Measurements from ENCODE around the gene VN1R4. TPM values are rescaled to one million over a fixed set of nuclear protein-coding genes. Genes with fewer than 3 reads are reported as not detected.
"Not testable (repeated sequence)": the region's sequence is repeated elsewhere in the genome, so short reads cannot be mapped to it uniquely, and the experiment has no call there.

VN1R4 gene
- polyA plus RNA-seq (2011; rRNA removed) (not detected in 2 replicates), polyA plus RNA-seq (2017; fragmentation: RNase III; extraction: RNeasy Plus Mini Kit Qiagen cat#74134 plus additional on column Dnase treatment) (not detected in 3 replicates), polyA minus RNA-seq (2011; rRNA and poly(A)+ RNA removed) (not detected in 2 replicates)
- polyA plus RNA-seq (2012; cell fraction: cytosol; rRNA removed) = not detected in 2 replicates
- polyA plus RNA-seq (2012; cell fraction: nucleus; rRNA removed) = not detected in 2 replicates

GRCh38 chr19:53267623-53268022 is at the start of gene VN1R4:
TSS of gene VN1R4 (minus strand) at chr19:53267723. CDS start at chr19:53267665, 58 bp downstream.
- peaks cover 32% of the 10 kb centered on the region; the same call in 2 of the 3 replicates for H3K9me3 ChIP-seq
- POLR2A ChIA-PET; H3K4me3 ChIP-seq; ATAC-seq; DNase-seq (ENCODE audit: low read depth in 1 of 2, low spot score in 1 of 2); H3K4me1 ChIP-seq; CTCF ChIA-PET; H3K27ac ChIP-seq; H3K4me2 ChIP-seq: not testable (repeated sequence)
- peak; percentile 18 for FAIRE-seq
- 5% methylated on average over 5 of the region's 5 CpGs for WGBS (ENCODE audit: missing lambda C conversion rate)

GRCh38 chr19:53311897-53312296 is 44.4 kb upstream of the VN1R4 start:
- TF ChIP-seq ZC3H11A (IDR thresholded peaks at IDR 0.05) = no peak
- TF ChIP-seq GATA3 (IDR thresholded peaks at IDR 0.05; ENCODE audit: borderline replicate concordance) = no peak
- TF ChIP-seq SMC3 (IDR thresholded peaks at IDR 0.05) = no peak
- TF ChIP-seq NFE2L2 (conservative IDR thresholded peaks at IDR 0.05; ENCODE audit: low read length) = no peak
- no peak for TF ChIP-seq CHD2 (IDR thresholded peaks at IDR 0.05; ENCODE audit: low read length, partially characterized antibody)
- no peak for TF ChIP-seq HES2 (IDR thresholded peaks at IDR 0.05)
- TF ChIP-seq PBX3 (IDR thresholded peaks at IDR 0.05) = no peak
- no peak for TF ChIP-seq RARB (CRISPR knock-in tag; IDR thresholded peaks at IDR 0.05)
- no peak for TF ChIP-seq BHLHE40 (IDR thresholded peaks at IDR 0.05; ENCODE audit: low read depth, low read length)
- Histone ChIP-seq H3K27ac (no peak overlapping the region), H3K9me3 (peaks cover 49% of the 10 kb centered on the region), H3K4me1 (no peaks in the 10 kb centered on the region), H3K4me2 (no peak overlapping the region), H3K4me3 (no peak overlapping the region)
- POLR2A ChIA-PET = no interaction called here
- ATAC-seq (no peak), FAIRE-seq (no peak), DNase-seq (ENCODE audit: low read depth in 1 of 2, low spot score in 1 of 2) (no peak)
- 19% methylated on average over 12 of the region's 12 CpGs for WGBS (ENCODE audit: missing lambda C conversion rate)
- CTCF ChIA-PET = no interaction called here

- DNase-seq (ENCODE audit: low read depth in 1 of 2, low spot score in 1 of 2) (no peak), ATAC-seq (no peak), FAIRE-seq (peak; percentile 74)
- 5% methylated on average over 11 of the region's 11 CpGs for whole genome bisulfite sequencing (ENCODE audit: missing lambda C conversion rate)
- peaks cover 48% of the 10 kb centered on the region for H3K9me3 ChIP-seq
- H3K4me3 ChIP-seq = no peak overlapping the region
- TF ChIP-seq HOXB5 (CRISPR knock-in tag; IDR thresholded peaks at IDR 0.05) = no peak
- TF ChIP-seq REST (IDR thresholded peaks at IDR 0.05) = no peak
- no peak for TF ChIP-seq E2F6 (IDR thresholded peaks at IDR 0.05; ENCODE audit: borderline replicate concordance, low read depth)
- TF ChIP-seq RFX5 (IDR thresholded peaks at IDR 0.05) = no peak
- no peak for TF ChIP-seq POLR2AphosphoS2 (conservative IDR thresholded peaks at IDR 0.05; ENCODE audit: low read length)
- TF ChIP-seq JUNB (IDR thresholded peaks at IDR 0.05) = no peak
- TF ChIP-seq ELK1 (IDR thresholded peaks at IDR 0.05; ENCODE audit: low read depth, low read length) = no peak
- no peak for TF ChIP-seq ATOH8 (CRISPR knock-in tag; IDR thresholded peaks at IDR 0.05; ENCODE audit: low read depth)
- TF ChIP-seq ESRRA (IDR thresholded peaks at IDR 0.05; ENCODE audit: borderline replicate concordance, low read length) = no peak
- TF ChIP-seq HOXB13 (CRISPR knock-in tag; IDR thresholded peaks at IDR 0.05; ENCODE audit: low read depth) = no peak
- TF ChIP-seq FOSL2 (IDR thresholded peaks at IDR 0.05) = no peak
- TF ChIP-seq FOSL2 (CRISPR knock-in tag; IDR thresholded peaks at IDR 0.05) = no peak
- no peak for TF ChIP-seq SMC3 (IDR thresholded peaks at IDR 0.05)
- TF ChIP-seq PBX3 (IDR thresholded peaks at IDR 0.05) = no peak
- no peak for TF ChIP-seq NPAS2 (CRISPR knock-in tag; IDR thresholded peaks at IDR 0.05; ENCODE audit: borderline replicate concordance)
- TF ChIP-seq HDAC2 (IDR thresholded peaks at IDR 0.05) = no peak
- TF ChIP-seq FOSB (CRISPR knock-in tag; IDR thresholded peaks at IDR 0.05) = no peak
- no peak for TF ChIP-seq FOXS1 (CRISPR knock-in tag; IDR thresholded peaks at IDR 0.05)
- H3K4me2 ChIP-seq = no peak overlapping the region
- no peaks in the 10 kb centered on the region for H3K4me1 ChIP-seq
- H3K27ac ChIP-seq = no peak overlapping the region
- ChIA-PET CTCF (no interaction called here), POLR2A (no interaction called here)
Observed at GRCh38 chr19:53311044-53311443, 43.5 kb upstream of the VN1R4 start.

All from A549 (cell line).